ENCODE data around the gene NRARP. TPM values are rescaled to one million over a fixed set of nuclear protein-coding genes. Genes with fewer than 3 reads are reported as not detected.
A peak's percentile ranks its signal among the peaks of the same experiment; 100 is the strongest.

The NRARP gene
- total RNA-seq, 1 donor from 2014 or later: 51.7 TPM

DNA sequence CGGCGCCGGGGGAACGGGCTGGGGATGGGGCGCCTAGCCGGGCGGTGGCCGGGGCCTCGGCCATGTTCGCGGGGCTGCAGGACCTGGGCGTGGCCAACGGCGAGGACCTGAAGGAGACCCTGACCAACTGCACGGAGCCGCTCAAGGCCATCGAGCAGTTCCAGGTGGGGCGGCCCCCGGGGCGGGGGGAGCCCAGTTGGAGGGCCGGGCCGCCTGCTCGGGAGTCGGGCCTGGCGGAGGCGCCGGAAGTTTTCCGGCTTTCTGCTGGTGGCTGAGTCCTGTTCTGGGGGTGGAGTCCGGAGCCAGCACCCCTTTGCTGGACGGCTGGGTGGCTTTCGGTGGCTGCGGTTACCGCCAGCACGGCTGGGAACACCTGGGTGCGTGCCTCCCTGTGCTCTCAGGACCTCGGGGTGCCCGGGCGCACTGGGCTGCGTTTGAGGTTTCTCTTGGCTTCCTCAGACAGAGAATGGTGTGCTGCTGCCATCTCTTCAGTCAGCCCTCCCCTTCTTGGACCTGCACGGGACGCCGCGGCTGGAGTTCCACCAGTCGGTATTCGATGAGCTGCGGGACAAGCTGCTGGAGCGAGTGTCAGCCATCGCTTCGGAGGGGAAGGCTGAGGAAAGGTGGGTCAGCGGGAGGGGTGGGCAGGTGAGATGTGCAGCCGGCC is 46.5 kb downstream of the NRARP start:
- Histone ChIP-seq H3K27me3 (no peaks in the 10 kb centered on the region), H3K36me3 (peaks cover 5 to 21% of the 10 kb centered on the region in 2 donors), H3K27ac (peak overlapping the region; percentile 50 to 72), H3K4me1 (peaks cover 10 to 20% of the 10 kb centered on the region in 2 donors), H3K4me3 (peak overlapping the region; percentile 88 to 98), H3K9me3 (no peaks in the 10 kb centered on the region)
- intact Hi-C loops (cut with DNase I): loop anchor here (1.0 to 2.0 kb wide), 2 partner anchors 14 to 21 kb away; partner anchors contain the start of genes TOR4A and TUBB4B
- TF ChIP-seq, protein P1, sequence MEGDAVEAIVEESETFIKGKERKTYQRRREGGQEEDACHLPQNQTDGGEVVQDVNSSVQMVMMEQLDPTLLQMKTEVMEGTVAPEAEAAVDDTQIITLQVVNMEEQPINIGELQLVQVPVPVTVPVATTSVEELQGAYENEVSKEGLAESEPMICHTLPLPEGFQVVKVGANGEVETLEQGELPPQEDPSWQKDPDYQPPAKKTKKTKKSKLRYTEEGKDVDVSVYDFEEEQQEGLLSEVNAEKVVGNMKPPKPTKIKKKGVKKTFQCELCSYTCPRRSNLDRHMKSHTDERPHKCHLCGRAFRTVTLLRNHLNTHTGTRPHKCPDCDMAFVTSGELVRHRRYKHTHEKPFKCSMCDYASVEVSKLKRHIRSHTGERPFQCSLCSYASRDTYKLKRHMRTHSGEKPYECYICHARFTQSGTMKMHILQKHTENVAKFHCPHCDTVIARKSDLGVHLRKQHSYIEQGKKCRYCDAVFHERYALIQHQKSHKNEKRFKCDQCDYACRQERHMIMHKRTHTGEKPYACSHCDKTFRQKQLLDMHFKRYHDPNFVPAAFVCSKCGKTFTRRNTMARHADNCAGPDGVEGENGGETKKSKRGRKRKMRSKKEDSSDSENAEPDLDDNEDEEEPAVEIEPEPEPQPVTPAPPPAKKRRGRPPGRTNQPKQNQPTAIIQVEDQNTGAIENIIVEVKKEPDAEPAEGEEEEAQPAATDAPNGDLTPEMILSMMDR (IDR thresholded peaks at IDR 0.05): no peak
- DNase-seq (ENCODE audit: low spot score in 2 of 2): no peak

DNA sequence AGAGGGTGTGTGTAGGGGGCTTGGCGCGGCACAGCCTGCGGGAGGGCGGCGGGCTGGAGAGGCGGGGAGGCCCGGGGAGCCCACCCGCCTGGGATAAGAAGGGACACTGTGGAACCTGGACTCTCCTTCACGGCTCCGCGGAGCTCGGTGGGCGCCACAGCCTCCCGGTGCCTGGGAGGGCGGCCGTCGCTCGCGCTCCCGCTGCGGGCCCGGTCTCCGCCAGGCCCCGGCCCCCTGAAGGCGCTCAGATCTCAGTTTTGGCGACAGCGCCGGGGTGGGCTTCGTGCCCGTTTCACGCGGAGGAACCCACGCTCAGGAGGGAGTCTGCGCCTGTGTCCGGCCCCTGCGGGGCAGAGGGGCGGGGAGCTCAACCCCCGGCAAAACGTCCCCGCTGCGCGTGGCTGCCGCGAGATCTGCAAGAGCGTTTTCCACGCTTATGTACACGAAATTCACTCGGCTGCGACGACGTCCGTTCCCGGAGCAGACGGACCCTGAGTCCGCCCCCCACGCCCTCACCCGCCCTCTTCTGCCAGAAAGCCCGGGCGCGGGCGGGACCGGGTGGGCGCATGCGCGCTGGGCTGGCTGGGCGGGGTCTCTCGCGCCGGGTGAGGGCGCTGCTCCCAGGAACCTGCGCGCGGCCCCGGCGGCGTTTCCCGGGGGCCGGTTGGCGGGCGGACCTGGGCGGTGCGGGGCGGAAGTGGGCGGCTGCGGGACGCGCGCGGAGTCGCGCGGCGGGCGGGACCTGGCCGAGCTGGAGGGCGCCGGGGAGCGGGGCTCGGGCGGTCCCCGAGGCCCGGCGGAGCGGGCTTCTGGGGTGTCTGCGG is 47.2 kb downstream of the NRARP start, which contains the start of gene NELFB:
TSS of gene NELFB (plus strand) at position 704 of the 824 bp plus-strand sequence.
- peaks cover 0 to 21% of the 10 kb centered on the region in 2 donors for H3K36me3 ChIP-seq
- intact Hi-C loops (cut with DNase I): loop anchor here (1.0 to 2.0 kb wide), 2 partner anchors 14 to 22 kb away; partner anchors contain the start of genes TOR4A and TUBB4B
- no peaks in the 10 kb centered on the region for H3K27me3 ChIP-seq
- H3K4me3 ChIP-seq: peak within 1 kb of the TSS; percentile 88 to 98
- TF ChIP-seq, protein P1 (IDR thresholded peaks at IDR 0.05): peak in 1 of 3 experiments; percentile 28
- peaks cover 10 to 20% of the 10 kb centered on the region in 2 donors for H3K4me1 ChIP-seq
- no peaks in the 10 kb centered on the region for H3K9me3 ChIP-seq
- DNase-seq (ENCODE audit: low spot score in 2 of 2): peak; percentile 42 to 95
- H3K27ac ChIP-seq: peak within 1 kb of the TSS; percentile 50 to 72

DNA sequence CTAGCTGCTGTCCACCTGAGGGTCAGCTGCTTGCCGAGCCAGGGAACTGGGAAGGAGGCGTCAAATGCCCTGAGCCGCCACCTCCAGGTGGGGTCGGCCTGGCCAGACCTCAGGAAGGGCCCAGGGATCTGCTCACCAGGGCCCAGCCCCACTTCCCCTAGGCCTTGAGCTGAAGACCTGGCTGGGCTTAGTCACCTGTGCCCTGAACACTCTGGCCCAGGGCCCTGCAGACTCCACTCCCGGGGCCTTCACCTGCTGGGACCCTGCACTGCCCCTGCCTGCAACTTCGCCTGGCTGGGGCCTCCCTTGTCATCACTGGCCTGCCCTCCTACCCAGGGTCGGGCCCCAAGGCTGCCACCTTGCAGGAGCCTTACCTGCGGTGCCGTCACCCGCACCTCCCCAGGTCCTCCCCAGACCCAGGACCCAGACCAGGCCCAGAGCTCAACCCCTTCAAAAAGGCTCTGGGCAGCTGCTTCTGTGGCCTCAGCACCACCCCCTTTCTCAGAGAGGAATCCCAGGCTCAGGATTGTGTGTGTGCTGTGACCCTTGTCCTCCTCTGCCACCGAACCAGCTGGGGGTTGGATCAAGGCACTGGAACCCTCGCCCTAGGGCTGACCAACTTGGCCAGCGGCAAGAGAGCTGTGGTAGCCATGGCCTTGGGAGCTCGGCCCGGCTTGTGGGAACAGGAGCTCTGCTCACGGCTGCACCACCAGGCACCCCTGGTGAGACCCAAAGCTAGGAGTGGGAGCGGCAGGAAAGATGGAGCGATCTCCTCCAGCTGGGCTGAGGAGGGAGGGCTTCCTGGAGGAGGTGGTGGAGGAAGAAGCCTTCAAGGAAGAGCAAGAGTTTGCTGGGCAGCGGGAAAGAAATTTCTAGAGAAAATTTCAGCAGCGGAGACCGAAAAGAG is 48.1 kb downstream of the NRARP start:
- TF ChIP-seq, protein P1 (IDR thresholded peaks at IDR 0.05): no peak
- Histone ChIP-seq H3K27ac (peak overlapping the region in 1 of 2 donors; percentile 43), H3K4me1 (peaks cover 10 to 20% of the 10 kb centered on the region in 2 donors), H3K4me3 (peak overlapping the region; percentile 88 to 98), H3K36me3 (peaks cover 0 to 17% of the 10 kb centered on the region in 2 donors), H3K27me3 (no peaks in the 10 kb centered on the region), H3K9me3 (no peaks in the 10 kb centered on the region)
- intact Hi-C loops (cut with DNase I): loop anchor here (2.0 kb wide), 1 partner anchor 23 kb away; the partner anchor contains the start of gene TOR4A
- no peak for DNase-seq (ENCODE audit: low spot score in 2 of 2)

DNA sequence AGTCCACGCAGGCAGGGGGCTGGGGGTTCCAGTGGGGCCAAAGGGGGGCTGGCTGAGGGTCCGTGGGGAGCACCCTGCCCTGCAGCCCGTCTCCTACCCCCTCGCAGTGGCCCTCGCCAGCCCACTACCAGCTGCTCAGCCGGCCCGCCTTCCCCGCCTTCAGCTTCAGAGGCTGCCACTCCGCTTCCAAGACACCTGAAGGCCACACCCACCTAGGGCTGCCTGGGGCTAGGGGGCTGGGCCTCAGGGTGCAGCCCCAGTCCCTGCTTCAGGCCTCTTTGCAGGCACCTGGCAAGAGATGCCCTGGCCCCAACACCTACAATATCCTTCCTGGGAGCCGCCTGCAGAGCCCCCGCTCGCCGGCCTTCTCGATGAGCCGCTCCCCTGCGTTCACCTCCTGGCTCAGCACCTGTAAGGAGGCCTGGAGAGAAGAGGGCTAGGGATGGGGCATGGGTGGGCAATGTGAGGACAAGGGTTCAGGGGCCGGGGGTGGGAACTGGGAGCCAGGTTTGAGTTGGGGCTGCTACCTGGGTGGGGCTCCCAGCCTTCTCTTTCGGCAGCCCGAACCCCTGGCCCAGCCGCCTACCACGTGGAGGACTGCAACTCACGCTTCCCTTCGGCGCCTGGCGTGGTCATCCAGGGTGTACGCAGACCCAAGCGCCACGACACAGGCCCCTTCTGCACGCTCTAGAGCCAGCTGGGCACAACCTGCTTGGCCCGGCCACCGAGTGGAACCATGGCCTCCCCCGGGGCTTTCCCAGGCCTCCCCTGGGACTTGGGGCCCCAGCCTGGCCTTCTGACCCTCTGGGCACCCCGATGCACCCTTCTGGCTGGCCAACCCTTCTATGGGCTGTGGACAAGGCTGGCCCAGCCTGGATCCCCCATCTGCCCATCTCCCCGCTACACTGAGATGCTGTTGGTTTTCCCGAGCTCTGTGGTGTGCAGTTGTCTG is 49.2 kb downstream of the NRARP start:
- Histone ChIP-seq H3K9me3 (no peaks in the 10 kb centered on the region), H3K4me3 (no peak overlapping the region), H3K27me3 (no peaks in the 10 kb centered on the region), H3K36me3 (peaks cover 0 to 7% of the 10 kb centered on the region in 2 donors), H3K4me1 (peaks cover 10 to 20% of the 10 kb centered on the region in 2 donors), H3K27ac (no peak overlapping the region)
- DNase-seq (ENCODE audit: low spot score in 2 of 2): no peak
- TF ChIP-seq, protein P1 (IDR thresholded peaks at IDR 0.05): no peak
- intact Hi-C loops (cut with DNase I): no loop called here

Measured in ascending aorta (tissue), 2 donors.